Rectal smooth muscle tissue (tissue), 1 donor: ENCODE data around the gene PLPP1.
A peak's percentile ranks its signal among the peaks of the same experiment; 100 is the strongest.

Experiments used
- H3K27ac ChIP-seq: one replicate; pipeline ENCODE4 v1.7.0; 2013; ENCODE audit warnings: low read depth, low read length, inconsistent platforms
- H3K27me3 ChIP-seq: one replicate; pipeline ENCODE4 v1.7.0; 2013; ENCODE audit warnings: low read length; ENCODE audit not compliant: control insufficient read depth, insufficient read depth
- H3K36me3 ChIP-seq: one replicate; pipeline ENCODE4 v1.7.0; 2013; ENCODE audit warnings: low read length; ENCODE audit not compliant: control insufficient read depth, insufficient read depth
- H3K4me1 ChIP-seq: one replicate; pipeline ENCODE4 v1.7.0; 2013; ENCODE audit warnings: low read length; ENCODE audit not compliant: control insufficient read depth, insufficient read depth
- H3K4me3 ChIP-seq: one replicate; pipeline ENCODE4 v1.7.0; 2013; ENCODE audit warnings: low read length
- H3K9ac ChIP-seq: one replicate; pipeline ENCODE4 v1.7.0; 2013; ENCODE audit warnings: low read length

The PLPP1 gene

GRCh38 chr5:55569513-55569865, 34.7 kb upstream of the PLPP1 start:
- Histone ChIP-seq H3K4me1 (peaks cover 7% of the 10 kb centered on the region), H3K9ac (no peak overlapping the region)

DNA sequence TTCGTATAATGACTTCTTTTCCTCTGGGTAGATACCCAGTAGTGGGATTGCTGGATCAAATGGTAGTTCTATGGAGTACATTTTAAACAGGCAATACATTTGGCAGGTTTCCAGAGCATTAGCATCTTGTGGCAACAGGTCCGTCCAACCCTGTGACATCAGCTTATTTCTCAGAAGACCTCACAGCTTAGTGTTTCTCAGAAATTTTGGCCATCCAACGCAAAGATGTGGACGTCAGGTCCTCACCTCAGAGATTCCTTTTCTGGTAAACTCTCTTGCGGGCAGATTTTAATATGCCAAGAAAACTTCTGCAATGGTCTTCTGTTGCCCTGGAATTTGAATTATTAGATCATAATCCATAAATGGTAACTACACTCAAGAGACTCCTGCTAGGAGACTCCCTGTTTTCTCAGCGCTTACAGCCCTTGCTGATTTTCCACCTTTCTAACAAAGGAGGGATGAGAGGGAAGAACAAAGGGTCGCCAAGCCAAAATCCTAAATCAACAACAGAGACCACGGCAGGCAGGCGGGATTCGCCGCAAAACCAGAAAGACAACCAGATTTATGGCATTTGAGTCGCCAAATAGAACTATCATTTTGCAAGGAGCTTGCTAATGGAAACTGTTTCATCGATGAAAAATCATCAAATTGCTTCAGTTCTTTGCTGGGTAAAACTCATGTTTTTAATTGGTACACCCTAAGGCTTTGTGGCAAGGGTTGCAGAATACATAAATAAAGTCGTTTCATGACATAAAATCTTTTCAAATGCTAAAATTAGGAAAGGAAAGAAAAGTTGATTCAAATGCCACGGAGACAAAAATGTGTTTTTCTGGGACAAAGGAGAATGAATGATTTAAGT, 34.1 kb upstream of the PLPP1 start:
- Histone ChIP-seq H3K27me3 (no peaks in the 10 kb centered on the region), H3K27ac (peak overlapping the region; percentile 48), H3K4me1 (peaks cover 7% of the 10 kb centered on the region), H3K36me3 (no peaks in the 10 kb centered on the region), H3K9ac (no peak overlapping the region), H3K4me3 (peak overlapping the region; percentile 9)

More at GRCh38 chr5:55569513-55569865, 34.7 kb upstream of the PLPP1 start:
- H3K27me3 ChIP-seq, result no peaks in the 10 kb centered on the region
- no peak overlapping the region for H3K27ac ChIP-seq
- H3K36me3 ChIP-seq, result no peaks in the 10 kb centered on the region
- no peak overlapping the region for H3K4me3 ChIP-seq

DNA sequence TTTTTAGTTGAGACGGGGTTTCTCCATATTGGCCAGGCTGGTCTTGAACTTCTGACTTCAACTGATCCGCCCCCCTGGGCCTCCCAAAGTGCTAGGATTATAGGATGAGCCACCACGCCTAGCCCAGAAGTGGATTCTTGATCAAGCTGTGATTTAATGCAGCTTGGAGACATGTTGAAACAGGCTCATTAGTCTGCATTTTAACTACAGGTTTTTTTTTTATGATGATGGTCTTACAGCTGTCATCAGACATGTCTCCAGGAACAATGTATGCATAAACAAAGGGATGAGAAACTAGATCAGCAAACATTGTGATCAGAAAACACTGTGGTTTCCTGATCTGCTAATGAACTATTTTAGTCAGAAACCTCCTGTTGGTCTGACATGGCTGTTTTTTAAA, 30.0 kb upstream of the PLPP1 start:
- no peak overlapping the region for H3K4me3 ChIP-seq
- H3K36me3 ChIP-seq, result no peaks in the 10 kb centered on the region
- peaks cover 7% of the 10 kb centered on the region for H3K4me1 ChIP-seq
- no peak overlapping the region for H3K27ac ChIP-seq
- no peak overlapping the region for H3K9ac ChIP-seq
- no peaks in the 10 kb centered on the region for H3K27me3 ChIP-seq

DNA sequence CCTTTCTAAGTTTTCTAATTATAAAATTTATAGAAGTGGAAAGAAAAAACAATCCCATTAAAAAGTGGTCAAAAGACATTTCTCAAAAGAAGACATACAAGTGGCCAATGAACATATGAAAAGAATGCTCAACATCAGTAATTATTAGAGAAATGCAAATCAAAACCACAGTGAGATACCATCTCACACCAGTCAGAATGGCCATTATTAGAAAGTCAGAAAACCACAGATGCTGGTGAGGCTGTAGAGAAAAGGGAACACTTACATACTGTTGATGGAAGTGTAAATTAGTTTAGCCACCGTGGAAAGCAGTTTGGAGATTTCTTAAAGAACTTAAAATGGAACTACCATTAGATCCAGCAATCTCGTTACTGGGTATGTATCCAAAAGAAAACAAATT, 23.7 kb upstream of the PLPP1 start:
- Histone ChIP-seq H3K27me3 (no peaks in the 10 kb centered on the region), H3K9ac (no peak overlapping the region), H3K4me1 (no peaks in the 10 kb centered on the region), H3K36me3 (no peaks in the 10 kb centered on the region), H3K27ac (no peak overlapping the region), H3K4me3 (no peak overlapping the region)

- Histone ChIP-seq H3K36me3 (no peaks in the 10 kb centered on the region), H3K27me3 (no peaks in the 10 kb centered on the region), H3K9ac (no peak overlapping the region), H3K4me3 (no peak overlapping the region), H3K27ac (no peak overlapping the region), H3K4me1 (no peaks in the 10 kb centered on the region)
Observed at GRCh38 chr5:55557123-55557522, 22.4 kb upstream of the PLPP1 start.

- no peak overlapping the region for H3K9ac ChIP-seq
- no peak overlapping the region for H3K4me3 ChIP-seq
- no peak overlapping the region for H3K27ac ChIP-seq
Observed at GRCh38 chr5:55554585-55555202, 19.9 kb upstream of the PLPP1 start.

GRCh38 chr5:55551904-55552303, 17.1 kb upstream of the PLPP1 start:
- no peak overlapping the region for H3K27ac ChIP-seq
- no peaks in the 10 kb centered on the region for H3K36me3 ChIP-seq
- no peak overlapping the region for H3K4me3 ChIP-seq
- H3K9ac ChIP-seq, result no peak overlapping the region
- no peaks in the 10 kb centered on the region for H3K27me3 ChIP-seq
- H3K4me1 ChIP-seq, result no peaks in the 10 kb centered on the region

More at GRCh38 chr5:55554585-55555202, 19.9 kb upstream of the PLPP1 start:
- Histone ChIP-seq H3K27me3 (no peaks in the 10 kb centered on the region), H3K4me1 (no peaks in the 10 kb centered on the region), H3K36me3 (no peaks in the 10 kb centered on the region)

DNA sequence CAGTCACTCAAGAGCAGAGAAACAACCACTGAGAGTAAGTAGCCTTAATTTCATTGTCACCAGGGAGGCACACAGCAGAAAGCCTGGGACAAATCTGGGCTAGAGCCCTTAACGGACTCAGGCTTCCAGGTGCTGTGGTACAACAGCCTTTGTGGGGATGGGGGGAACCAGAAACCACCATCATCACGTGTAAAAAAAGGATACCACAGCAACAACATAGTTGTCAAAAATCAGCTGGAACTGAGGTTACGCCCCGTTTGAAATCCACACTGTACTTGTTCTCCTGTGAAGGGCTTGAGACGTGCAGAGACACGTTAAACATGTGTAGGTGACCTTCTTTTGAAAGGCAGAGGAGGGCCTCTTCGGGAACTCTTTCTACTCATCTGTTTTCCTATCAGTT, 16.6 kb upstream of the PLPP1 start:
- no peak overlapping the region for H3K27ac ChIP-seq
- H3K36me3 ChIP-seq, result no peaks in the 10 kb centered on the region
- H3K4me1 ChIP-seq, result no peaks in the 10 kb centered on the region
- no peak overlapping the region for H3K4me3 ChIP-seq
- H3K27me3 ChIP-seq, result no peaks in the 10 kb centered on the region
- H3K9ac ChIP-seq, result no peak overlapping the region

- Histone ChIP-seq H3K27ac (no peak overlapping the region), H3K4me1 (no peaks in the 10 kb centered on the region), H3K36me3 (no peaks in the 10 kb centered on the region), H3K27me3 (no peaks in the 10 kb centered on the region), H3K9ac (no peak overlapping the region), H3K4me3 (no peak overlapping the region)
Observed at GRCh38 chr5:55547781-55548180, 13.0 kb upstream of the PLPP1 start.

DNA sequence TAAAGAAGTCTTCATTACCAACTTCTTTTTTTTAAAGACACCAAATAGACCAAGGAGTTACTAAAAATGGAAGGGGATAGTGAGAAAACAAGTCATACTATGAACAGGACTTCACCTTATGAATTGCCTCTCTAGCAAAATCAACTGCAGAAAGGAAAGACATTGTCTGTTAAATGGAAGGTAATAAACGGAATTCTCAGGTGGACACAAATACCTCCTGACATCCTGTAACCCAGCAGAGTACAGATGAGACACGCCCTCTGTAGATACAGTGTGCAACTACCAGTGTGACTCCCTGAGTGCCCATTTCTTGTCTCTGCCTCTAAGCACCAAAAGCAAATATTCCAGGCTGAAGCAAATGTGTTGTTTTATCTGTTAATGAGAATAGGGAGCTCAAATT, 12.2 kb upstream of the PLPP1 start:
- Histone ChIP-seq H3K27ac (no peak overlapping the region), H3K4me3 (no peak overlapping the region), H3K4me1 (no peaks in the 10 kb centered on the region), H3K9ac (no peak overlapping the region), H3K36me3 (no peaks in the 10 kb centered on the region), H3K27me3 (no peaks in the 10 kb centered on the region)

DNA sequence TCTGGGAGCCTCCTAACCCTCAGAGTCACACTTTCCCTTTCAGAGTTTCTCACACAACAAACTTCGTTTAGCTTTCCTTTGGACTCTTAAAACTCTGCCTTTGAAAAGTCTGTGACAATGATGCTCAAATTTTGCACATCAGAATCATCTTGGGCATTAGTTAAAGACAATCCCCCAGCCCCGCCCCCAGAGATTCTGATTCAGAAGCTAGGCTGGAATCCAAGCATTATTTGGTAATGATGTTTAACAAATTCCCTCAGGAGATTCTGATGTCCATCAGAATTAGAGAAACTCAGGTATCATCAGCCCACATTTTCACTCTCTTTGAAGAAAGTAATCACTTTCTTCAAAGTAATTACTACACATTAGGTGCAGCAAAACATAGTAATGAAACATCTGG, 9.6 kb upstream of the PLPP1 start:
- H3K27ac ChIP-seq, result no peak overlapping the region
- no peaks in the 10 kb centered on the region for H3K4me1 ChIP-seq
- H3K4me3 ChIP-seq, result no peak overlapping the region
- no peak overlapping the region for H3K9ac ChIP-seq
- no peaks in the 10 kb centered on the region for H3K36me3 ChIP-seq
- H3K27me3 ChIP-seq, result no peaks in the 10 kb centered on the region

- Histone ChIP-seq H3K9ac (no peak overlapping the region), H3K4me1 (no peaks in the 10 kb centered on the region), H3K4me3 (no peak overlapping the region), H3K27me3 (no peaks in the 10 kb centered on the region), H3K27ac (no peak overlapping the region), H3K36me3 (no peaks in the 10 kb centered on the region)
Observed at GRCh38 chr5:55541056-55541635, 6.4 kb upstream of the PLPP1 start.
